Psoas muscle (tissue), 8 donors: Measurements from ENCODE around the gene CDK5RAP2. TPM values are rescaled to one million over a fixed set of nuclear protein-coding genes. Genes with fewer than 3 reads are reported as not detected.

Source experiments
- ATAC-seq, 4 donors: fragments of 200-7000 bp; cut with Tn5 transposase; one replicate each; pipeline ENCODE4 v1.9.1; 2020; ENCODE audit warnings: moderate library complexity in 3 of 4, mild to moderate bottlenecking in 2 of 4
- DNase-seq, 2 donors: peaks; one replicate each; pipeline ENCODE4 v3.0.0-alpha.2; 2020
- H3K27ac ChIP-seq: fragments of 200-600 bp; one replicate; pipeline ENCODE4 v1.8.0; 2022
- H3K27me3 ChIP-seq, 3 donors: fragments of 200-600 bp in 1 of 3; one replicate each; pipeline versions ENCODE4 v1.6.1 to v1.8.0; 2013 to 2022; ENCODE audit warnings: low read length in 2 of 3, mild to moderate bottlenecking in 2 of 3, moderate library complexity in 1 of 3; ENCODE audit not compliant: insufficient read depth in 3 of 3
- H3K36me3 ChIP-seq, 2 donors: fragments of 200-600 bp in 1 of 2; one replicate each; pipeline versions ENCODE4 v1.6.1 to v1.8.0; 2013 to 2022; ENCODE audit warnings: low read depth in 1 of 2, mild to moderate bottlenecking in 1 of 2, moderate library complexity in 1 of 2; ENCODE audit not compliant: insufficient read depth in 1 of 2
- H3K4me1 ChIP-seq: fragments of 200-600 bp; one replicate; pipeline ENCODE4 v1.8.0; 2022
- H3K4me3 ChIP-seq: fragments of 200-600 bp; one replicate; pipeline ENCODE4 v1.8.0; 2022; ENCODE audit warnings: mild to moderate bottlenecking
- H3K9me3 ChIP-seq: fragments of 200-600 bp; one replicate; pipeline ENCODE4 v1.8.0; 2022
- CTCF ChIP-seq: fragments of 200-600 bp; IDR thresholded peaks from one replicate; pipeline ENCODE4 v1.8.0; 2022; ENCODE audit warnings: antibody characterized with exemption
- WGBS, 3 donors: extraction: QIAGEN DNeasy Blood & Tissue Kit; methylation state at CpG; one replicate each; pipeline versions ENCODE4 v1.1.6 to v1.1.7; 2013; 5-methylcytosine and 5-hydroxymethylcytosine counted together
- intact Hi-C, 2 donors: fragments of 100-400 bp; cut with DNase I; formaldehyde crosslinking; loops; one replicate each; pipeline versions ENCODE4 v1.11.0 to v1.14.2; 2022
- polyA plus RNA-seq, 3 donors: library from polyadenylated mRNA; stranded (reverse); fragments of 200-250 nt; gene quantifications; one replicate each; pipeline ENCODE4 v1.2.3, GENCODE V29; 2013
- total RNA-seq, 4 donors: library from RNA; stranded (reverse); fragmentation: NEBNext Ultra II Directional in 2 of 4; extraction: Animal tissue kit (Norgen Biotek cat#: 25700) in 2 of 4; gene quantifications; one replicate each; pipeline versions ENCODE4 v1.2.1 to v1.2.4, GENCODE V29; 2021 to 2023
- donor health status: healthy with polysubstance abuse.
- donor health status: DM: no; HTN: no; CAD: no; lungs with moderate emphysema.
- donor health status: Bipolar disorder and iron deficiency.
- donor health status: healthy.
- donor health status: DM: yes; HTN: yes; CAD: no.
- donor health status: DM: no; HTN: no; CAD: no.
- donor health status: DM: no; HTN: no; CAD: no.
- donor health status: DM: yes; HTN: yes; CAD: no.

CDK5RAP2 gene
- total and polyA plus RNA-seq, 7 donors: 26.0 to 95.1 (median 60.3) TPM

GRCh38 chr9:120369608-120370220 lies 210.3 kb downstream of the CDK5RAP2 start:
- no peaks in the 10 kb centered on the region for H3K4me1 ChIP-seq
- no peaks in the 10 kb centered on the region for H3K27me3 ChIP-seq
- H3K27ac ChIP-seq: no peak overlapping the region
- H3K9me3 ChIP-seq: no peaks in the 10 kb centered on the region
- WGBS, 3 donors: 43 to 56% (median 56%) methylated on average over 3 of the region's 3 CpGs
- no peak overlapping the region for H3K4me3 ChIP-seq
- intact Hi-C loops: no loop called here
- ATAC-seq (no peak), DNase-seq (no peak)
- no peaks in the 10 kb centered on the region for H3K36me3 ChIP-seq
- no peak for TF ChIP-seq CTCF

GRCh38 chr9:120368799-120369198 lies 211.2 kb downstream of the CDK5RAP2 start:
- Histone ChIP-seq H3K4me1 (no peaks in the 10 kb centered on the region), H3K36me3 (no peaks in the 10 kb centered on the region), H3K4me3 (no peak overlapping the region), H3K9me3 (no peaks in the 10 kb centered on the region), H3K27ac (no peak overlapping the region), H3K27me3 (no peaks in the 10 kb centered on the region)
- no peak for TF ChIP-seq CTCF
- DNase-seq (no peak), ATAC-seq (no peak)
- intact Hi-C loops: no loop called here
- WGBS, 3 donors: 71 to 91% (median 83%) methylated on average over 1 of the region's 1 CpG

GRCh38 chr9:120366644-120367019 lies 213.3 kb downstream of the CDK5RAP2 start:
- no peak overlapping the region for H3K27ac ChIP-seq
- WGBS, 3 donors: 22 to 23% (median 23%) methylated on average over 4 of the region's 4 CpGs
- intact Hi-C loops: no loop called here
- no peaks in the 10 kb centered on the region for H3K4me1 ChIP-seq
- H3K36me3 ChIP-seq: no peaks in the 10 kb centered on the region
- H3K9me3 ChIP-seq: no peaks in the 10 kb centered on the region
- no peaks in the 10 kb centered on the region for H3K27me3 ChIP-seq
- TF ChIP-seq CTCF: no peak
- ATAC-seq: peak in 1 of 4 donors; percentile 33
- DNase-seq: peak in 1 of 2 donors; percentile 50
- no peak overlapping the region for H3K4me3 ChIP-seq

- no peak for TF ChIP-seq CTCF
- no peak for ATAC-seq
- 69 to 92% (median 82%) methylated on average over 1 of the region's 1 CpG for WGBS, 3 donors
- Histone ChIP-seq H3K9me3 (no peaks in the 10 kb centered on the region), H3K27me3 (no peaks in the 10 kb centered on the region), H3K4me3 (no peak overlapping the region), H3K36me3 (no peaks in the 10 kb centered on the region), H3K27ac (no peak overlapping the region), H3K4me1 (no peaks in the 10 kb centered on the region)
- no peak for DNase-seq
- intact Hi-C loops: no loop called here
Measured at GRCh38 chr9:120365386-120365785, 214.6 kb downstream of the CDK5RAP2 start.

- no peaks in the 10 kb centered on the region for H3K9me3 ChIP-seq
- H3K4me1 ChIP-seq: no peaks in the 10 kb centered on the region
- no peak for TF ChIP-seq CTCF
- H3K27ac ChIP-seq: no peak overlapping the region
- H3K36me3 ChIP-seq: no peaks in the 10 kb centered on the region
- 71 to 74% (median 73%) methylated on average over 2 of the region's 2 CpGs for WGBS, 3 donors
- intact Hi-C loops: no loop called here
- no peak for DNase-seq
- ATAC-seq: no peak
- no peaks in the 10 kb centered on the region for H3K27me3 ChIP-seq
- H3K4me3 ChIP-seq: no peak overlapping the region
Measured at GRCh38 chr9:120363697-120364096, 216.3 kb downstream of the CDK5RAP2 start.
